GM18858 (cell line): ENCODE measurements around the gene EXD3.

Source experiments
- ATAC-seq: cut with Tn5 transposase; IDR thresholded peaks from one replicate; pipeline ENCODE4 v1.9.1; 2021; ENCODE audit not compliant: unreplicated experiment

The EXD3 gene

GRCh38 chr9:137367506-137368430, 55.2 kb downstream of the EXD3 start:
- no peak for ATAC-seq

GRCh38 chr9:137366891-137367381, 56.0 kb downstream of the EXD3 start:
- ATAC-seq, result no peak

GRCh38 chr9:137366445-137366810, 56.5 kb downstream of the EXD3 start:
- ATAC-seq, result no peak

GRCh38 chr9:137365552-137366444, 57.2 kb downstream of the EXD3 start:
- no peak for ATAC-seq

- no peak for ATAC-seq
Observed at GRCh38 chr9:137365056-137365455, 57.9 kb downstream of the EXD3 start.

GRCh38 chr9:137359850-137360249, 63.1 kb downstream of the EXD3 start:
- no peak for ATAC-seq

- no peak for ATAC-seq
Observed at GRCh38 chr9:137358126-137358525, 64.8 kb downstream of the EXD3 start.

GRCh38 chr9:137357166-137357565, 65.8 kb downstream of the EXD3 start:
- no peak for ATAC-seq

- ATAC-seq, result no peak
Observed at GRCh38 chr9:137355761-137356365, 67.1 kb downstream of the EXD3 start.

- ATAC-seq, result no peak
Observed at GRCh38 chr9:137354845-137355760, 67.9 kb downstream of the EXD3 start.

- no peak for ATAC-seq
Observed at GRCh38 chr9:137354153-137354844, 68.7 kb downstream of the EXD3 start.

GRCh38 chr9:137353223-137354152, 69.5 kb downstream of the EXD3 start:
- ATAC-seq, result no peak

- no peak for ATAC-seq
Observed at GRCh38 chr9:137352511-137353222, 70.3 kb downstream of the EXD3 start.

GRCh38 chr9:137351781-137352501, 71.0 kb downstream of the EXD3 start:
- ATAC-seq, result no peak

- no peak for ATAC-seq
Observed at GRCh38 chr9:137350696-137351584, 72.0 kb downstream of the EXD3 start.

- no peak for ATAC-seq
Observed at GRCh38 chr9:137349471-137350033, 73.4 kb downstream of the EXD3 start.
